Memory B cell (primary cell): ENCODE data around the gene CCL1.

ENCODE experiments used
- ATAC-seq: fragments of 150-1000 bp; cut with Tn5 transposase; 2 replicates; pipeline ENCODE4 v1.10.0; 2021; ENCODE audit warnings: low read depth, mild to moderate bottlenecking, moderate library complexity
- DNase-seq, 2 donors: peaks; one replicate each; pipeline ENCODE4 v3.0.0; 2022; ENCODE audit warnings: low spot score in 2 of 2
- H3K27ac Mint-ChIP-seq: one replicate; pipeline ENCODE4 v1.8.0; 2022; ENCODE audit warnings: mild to moderate bottlenecking, moderate library complexity, mixed read lengths
- H3K27me3 Mint-ChIP-seq: one replicate; pipeline ENCODE4 v1.8.0; 2022; ENCODE audit warnings: mixed read lengths
- H3K36me3 Mint-ChIP-seq: one replicate; pipeline ENCODE4 v1.8.0; 2022; ENCODE audit warnings: mild to moderate bottlenecking, mixed read lengths
- H3K4me1 Mint-ChIP-seq: one replicate; pipeline ENCODE4 v1.8.0; 2022; ENCODE audit warnings: mixed read lengths
- H3K4me3 Mint-ChIP-seq: one replicate; pipeline ENCODE4 v1.8.0; 2022; ENCODE audit warnings: mild to moderate bottlenecking, moderate library complexity, mixed read lengths
- H3K9me3 Mint-ChIP-seq: one replicate; pipeline ENCODE4 v1.8.0; 2022; ENCODE audit warnings: mixed read lengths

The CCL1 gene

DNA sequence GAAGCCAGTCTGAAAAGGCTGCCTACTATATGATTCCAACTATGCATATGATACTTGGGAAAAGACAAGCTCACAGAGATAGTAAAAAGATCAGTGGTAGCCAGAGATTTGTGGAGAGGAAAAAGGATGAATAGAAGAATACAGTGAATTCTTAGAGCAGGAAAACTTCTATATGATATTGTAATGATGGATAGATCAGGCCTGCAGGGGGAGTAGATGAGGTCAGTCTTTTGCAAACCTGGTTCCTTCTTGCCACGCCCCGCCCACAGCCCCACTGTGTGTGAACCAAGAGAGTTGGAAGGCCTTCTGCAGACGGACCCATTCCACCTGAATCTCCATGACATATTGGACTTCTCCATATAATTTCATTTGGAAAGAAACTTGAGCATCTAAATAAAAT is 44.6 kb downstream of the CCL1 start:
- H3K27ac Mint-ChIP-seq: no peak overlapping the region
- H3K27me3 Mint-ChIP-seq: peaks cover 7% of the 10 kb centered on the region
- no peaks in the 10 kb centered on the region for H3K36me3 Mint-ChIP-seq
- DNase-seq (no peak), ATAC-seq (no peak)
- H3K9me3 Mint-ChIP-seq: peaks cover 2% of the 10 kb centered on the region
- H3K4me3 Mint-ChIP-seq: no peak overlapping the region
- no peaks in the 10 kb centered on the region for H3K4me1 Mint-ChIP-seq

DNA sequence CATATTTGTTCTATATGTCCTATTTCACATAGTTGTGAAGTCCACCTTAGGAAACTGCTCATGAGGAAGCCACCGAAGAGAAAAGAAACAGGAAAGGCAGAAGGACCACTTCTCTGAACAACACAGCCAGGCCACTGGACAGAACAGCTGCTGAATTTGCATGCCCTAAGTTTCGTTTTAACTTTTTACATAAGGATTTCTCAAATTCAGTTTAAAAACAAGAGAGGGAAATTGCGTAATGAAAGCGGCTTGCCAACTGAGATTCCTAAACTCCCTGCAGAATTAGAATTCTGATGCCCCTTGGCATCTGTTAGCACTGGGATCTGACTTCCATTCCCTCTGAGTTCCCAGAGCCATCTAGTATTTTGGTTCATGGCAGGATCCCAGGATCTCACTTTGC is 48.8 kb downstream of the CCL1 start:
- no peaks in the 10 kb centered on the region for H3K4me1 Mint-ChIP-seq
- no peak for ATAC-seq
- H3K9me3 Mint-ChIP-seq: no peaks in the 10 kb centered on the region
- H3K4me3 Mint-ChIP-seq: no peak overlapping the region
- DNase-seq: no peak
- H3K36me3 Mint-ChIP-seq: no peaks in the 10 kb centered on the region
- no peak overlapping the region for H3K27ac Mint-ChIP-seq
- peaks cover 17% of the 10 kb centered on the region for H3K27me3 Mint-ChIP-seq

- peaks cover 17% of the 10 kb centered on the region for H3K27me3 Mint-ChIP-seq
- H3K4me1 Mint-ChIP-seq: no peaks in the 10 kb centered on the region
- ATAC-seq (no peak), DNase-seq (no peak)
- H3K4me3 Mint-ChIP-seq: no peak overlapping the region
- no peaks in the 10 kb centered on the region for H3K9me3 Mint-ChIP-seq
- no peak overlapping the region for H3K27ac Mint-ChIP-seq
- no peaks in the 10 kb centered on the region for H3K36me3 Mint-ChIP-seq
Measured at GRCh38 chr17:34313164-34313563, 49.9 kb downstream of the CCL1 start.

- Mint-ChIP-seq H3K4me3 (no peak overlapping the region), H3K27ac (no peak overlapping the region), H3K27me3 (peaks cover 16% of the 10 kb centered on the region), H3K36me3 (no peaks in the 10 kb centered on the region), H3K9me3 (no peaks in the 10 kb centered on the region), H3K4me1 (no peaks in the 10 kb centered on the region)
- DNase-seq: no peak
- no peak for ATAC-seq
Measured at GRCh38 chr17:34312080-34312479, 51.0 kb downstream of the CCL1 start.

DNA sequence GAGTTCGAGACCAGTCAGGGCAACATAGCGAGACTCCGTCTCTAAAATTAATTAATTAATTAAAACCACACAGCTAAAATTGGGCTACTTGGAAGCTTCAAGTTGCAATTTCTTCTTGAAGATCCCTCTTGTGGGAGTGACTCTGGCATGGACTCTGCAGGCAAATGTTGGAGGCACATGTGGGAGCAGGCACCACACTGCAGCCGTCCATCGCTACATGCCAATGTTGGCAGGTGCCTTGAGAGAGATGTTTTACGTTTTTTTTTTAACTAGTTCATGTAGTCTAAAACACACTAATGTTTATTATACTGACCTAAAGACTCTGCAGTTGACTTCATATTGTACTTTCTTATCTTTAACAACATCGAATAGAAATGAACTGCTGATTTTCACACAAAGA is 51.7 kb downstream of the CCL1 start:
- no peak for ATAC-seq
- Mint-ChIP-seq H3K27ac (no peak overlapping the region), H3K9me3 (no peaks in the 10 kb centered on the region), H3K36me3 (no peaks in the 10 kb centered on the region), H3K4me1 (no peaks in the 10 kb centered on the region), H3K4me3 (no peak overlapping the region), H3K27me3 (peaks cover 16% of the 10 kb centered on the region)
- no peak for DNase-seq
